Amygdala (tissue), 56 donors: ENCODE data around the gene AKAP7.

Experiments
- DNase-seq, 56 donors: peaks; one replicate each; lab custom pipeline; 2025; lab: John Stamatoyannopoulos, UW

AKAP7 gene

GRCh38 chr6:131197716-131198115 is 62.4 kb downstream of the AKAP7 start:
- no peak for DNase-seq

GRCh38 chr6:131199568-131200272 is 64.5 kb downstream of the AKAP7 start:
- DNase-seq = peak in 3 of 56 donors; percentile 3 to 20 (median 5)

- DNase-seq = no peak
Observed at GRCh38 chr6:131205481-131206244, 70.4 kb downstream of the AKAP7 start.

GRCh38 chr6:131206463-131207251 is 71.4 kb downstream of the AKAP7 start:
- no peak for DNase-seq

GRCh38 chr6:131208787-131209186 is 73.5 kb downstream of the AKAP7 start:
- DNase-seq = no peak

- DNase-seq = no peak
Observed at GRCh38 chr6:131210469-131210868, 75.2 kb downstream of the AKAP7 start.

- DNase-seq = no peak
Observed at GRCh38 chr6:131212024-131212423, 76.8 kb downstream of the AKAP7 start.

GRCh38 chr6:131212913-131213312 is 77.6 kb downstream of the AKAP7 start:
- DNase-seq = no peak

GRCh38 chr6:131213501-131213990 is 78.3 kb downstream of the AKAP7 start:
- DNase-seq = no peak

GRCh38 chr6:131215219-131215618 is 80.0 kb downstream of the AKAP7 start:
- no peak for DNase-seq

GRCh38 chr6:131216246-131216645 is 81.0 kb downstream of the AKAP7 start:
- DNase-seq = no peak

- no peak for DNase-seq
Observed at GRCh38 chr6:131222773-131223172, 87.5 kb downstream of the AKAP7 start.

GRCh38 chr6:131223416-131223815 is 88.1 kb downstream of the AKAP7 start:
- no peak for DNase-seq

GRCh38 chr6:131225127-131225526 is 89.9 kb downstream of the AKAP7 start:
- DNase-seq = no peak

GRCh38 chr6:131225959-131226358 is 90.7 kb downstream of the AKAP7 start:
- DNase-seq = no peak

GRCh38 chr6:131226459-131227157 is 91.3 kb downstream of the AKAP7 start:
- no peak for DNase-seq

GRCh38 chr6:131227158-131227543 is 91.9 kb downstream of the AKAP7 start:
- DNase-seq = no peak

GRCh38 chr6:131231103-131231502 is 95.8 kb downstream of the AKAP7 start:
- DNase-seq = no peak

GRCh38 chr6:131231891-131232290 is 96.6 kb downstream of the AKAP7 start:
- no peak for DNase-seq

GRCh38 chr6:131244942-131245341 is 109.7 kb downstream of the AKAP7 start:
- DNase-seq = no peak
